ENCODE measurements around the gene OAF. TPM values are rescaled to one million over a fixed set of nuclear protein-coding genes. Genes with fewer than 3 reads are reported as not detected.

OAF gene
- total RNA-seq, 1 experiment from 2014 or later, result 25.0 TPM

GRCh38 chr11:120195601-120196320, 15.1 kb upstream of the OAF start:
- intact Hi-C loops (cut with micrococcal nuclease; ENCODE audit: unreplicated experiment), result no loop called here
- no peaks in the 10 kb centered on the region for H3K36me3 ChIP-seq (ENCODE audit: insufficient read depth, low read length, poor library complexity, severe bottlenecking)
- DNase-seq (ENCODE audit: low spot score), result no peak
- no peaks in the 10 kb centered on the region for H3K27me3 ChIP-seq (replicated peaks; ENCODE audit: insufficient read depth, low read depth, low read length, poor library complexity)
- H3K4me3 ChIP-seq (ENCODE audit: low read depth, low read length, poor library complexity, severe bottlenecking), result no peak overlapping the region
- POLR2A ChIA-PET (ENCODE audit: low non-redundant PET), result no interaction called here
- no peak overlapping the region for H3K27ac ChIP-seq (ENCODE audit: low read depth, low read length, poor library complexity, severe bottlenecking)
- TF ChIP-seq EZH2 (IDR thresholded peaks at IDR 0.05; ENCODE audit: borderline replicate concordance, low read depth, low read length, poor library complexity, severe bottlenecking), result no peak
- TF ChIP-seq, protein P1, sequence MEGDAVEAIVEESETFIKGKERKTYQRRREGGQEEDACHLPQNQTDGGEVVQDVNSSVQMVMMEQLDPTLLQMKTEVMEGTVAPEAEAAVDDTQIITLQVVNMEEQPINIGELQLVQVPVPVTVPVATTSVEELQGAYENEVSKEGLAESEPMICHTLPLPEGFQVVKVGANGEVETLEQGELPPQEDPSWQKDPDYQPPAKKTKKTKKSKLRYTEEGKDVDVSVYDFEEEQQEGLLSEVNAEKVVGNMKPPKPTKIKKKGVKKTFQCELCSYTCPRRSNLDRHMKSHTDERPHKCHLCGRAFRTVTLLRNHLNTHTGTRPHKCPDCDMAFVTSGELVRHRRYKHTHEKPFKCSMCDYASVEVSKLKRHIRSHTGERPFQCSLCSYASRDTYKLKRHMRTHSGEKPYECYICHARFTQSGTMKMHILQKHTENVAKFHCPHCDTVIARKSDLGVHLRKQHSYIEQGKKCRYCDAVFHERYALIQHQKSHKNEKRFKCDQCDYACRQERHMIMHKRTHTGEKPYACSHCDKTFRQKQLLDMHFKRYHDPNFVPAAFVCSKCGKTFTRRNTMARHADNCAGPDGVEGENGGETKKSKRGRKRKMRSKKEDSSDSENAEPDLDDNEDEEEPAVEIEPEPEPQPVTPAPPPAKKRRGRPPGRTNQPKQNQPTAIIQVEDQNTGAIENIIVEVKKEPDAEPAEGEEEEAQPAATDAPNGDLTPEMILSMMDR (conservative IDR thresholded peaks at IDR 0.05; ENCODE audit: low read depth, low read length), result no peak
- CTCF ChIA-PET, result no interaction called here
- no peaks in the 10 kb centered on the region for H3K9me3 ChIP-seq (ENCODE audit: low read depth, low read length, poor library complexity, severe bottlenecking)
- H3K4me1 ChIP-seq (ENCODE audit: insufficient read depth, low read length, poor library complexity, severe bottlenecking), result peaks cover 17% of the 10 kb centered on the region
- BruUV-seq (replicated peaks), result no TSS peak

GRCh38 chr11:120196826-120197225, 14.0 kb upstream of the OAF start:
- ChIA-PET CTCF (interaction anchor here (0.5 kb wide), 1 partner anchor 297 kb away, joined by 3 read pairs; no protein-coding TSS in a partner anchor), POLR2A (ENCODE audit: low non-redundant PET) (interaction anchor here (0.5 kb wide), 1 partner anchor 102 kb away, joined by 4 read pairs; no protein-coding TSS in a partner anchor)
- no peak overlapping the region for H3K4me3 ChIP-seq (ENCODE audit: low read depth, low read length, poor library complexity, severe bottlenecking)
- H3K27me3 ChIP-seq (replicated peaks; ENCODE audit: insufficient read depth, low read depth, low read length, poor library complexity), result no peaks in the 10 kb centered on the region
- no peaks in the 10 kb centered on the region for H3K9me3 ChIP-seq (ENCODE audit: low read depth, low read length, poor library complexity, severe bottlenecking)
- intact Hi-C loops (cut with micrococcal nuclease; ENCODE audit: unreplicated experiment), result no loop called here
- TF ChIP-seq, protein P1 (conservative IDR thresholded peaks at IDR 0.05; ENCODE audit: low read depth, low read length), result no peak
- no peak overlapping the region for H3K27ac ChIP-seq (ENCODE audit: low read depth, low read length, poor library complexity, severe bottlenecking)
- no peak for DNase-seq (ENCODE audit: low spot score)
- H3K36me3 ChIP-seq (ENCODE audit: insufficient read depth, low read length, poor library complexity, severe bottlenecking), result no peaks in the 10 kb centered on the region
- peaks cover 17% of the 10 kb centered on the region for H3K4me1 ChIP-seq (ENCODE audit: insufficient read depth, low read length, poor library complexity, severe bottlenecking)
- BruUV-seq (replicated peaks), result no TSS peak

DNA sequence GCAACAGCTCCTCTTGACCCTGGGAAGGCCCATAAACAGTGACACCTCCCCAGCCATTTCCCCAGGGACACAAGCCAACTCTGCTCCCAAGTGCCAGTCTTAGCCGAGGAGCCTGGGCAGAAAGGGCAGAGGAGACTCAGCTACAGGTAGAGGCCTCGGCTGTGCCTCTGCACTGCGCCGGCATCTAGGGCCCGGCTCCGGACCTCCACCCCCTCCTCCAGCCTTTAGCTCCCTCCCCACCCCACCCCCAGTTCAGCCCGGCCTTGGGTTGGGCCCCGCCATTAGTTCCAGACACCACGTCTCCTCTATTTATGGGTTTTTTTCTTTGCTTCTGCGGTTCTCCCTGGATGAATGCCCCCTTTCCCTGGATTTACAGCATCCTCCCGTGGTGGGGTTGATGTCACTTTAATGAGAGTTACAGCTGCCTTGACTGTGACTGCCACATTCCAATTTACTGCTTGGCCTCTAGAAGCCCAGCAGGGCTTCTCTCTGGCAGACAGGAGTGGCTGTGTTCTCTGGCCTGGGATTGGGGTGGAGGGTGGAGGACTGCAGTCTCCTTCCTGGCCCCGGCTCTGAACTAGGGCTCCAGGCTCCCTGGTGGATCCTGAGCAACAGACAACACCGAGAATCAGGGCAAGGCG, 13.5 kb upstream of the OAF start:
- Histone ChIP-seq H3K9me3 (ENCODE audit: low read depth, low read length, poor library complexity, severe bottlenecking) (no peaks in the 10 kb centered on the region), H3K36me3 (ENCODE audit: insufficient read depth, low read length, poor library complexity, severe bottlenecking) (no peaks in the 10 kb centered on the region), H3K4me1 (ENCODE audit: insufficient read depth, low read length, poor library complexity, severe bottlenecking) (peaks cover 17% of the 10 kb centered on the region), H3K4me3 (ENCODE audit: low read depth, low read length, poor library complexity, severe bottlenecking) (no peak overlapping the region), H3K27ac (ENCODE audit: low read depth, low read length, poor library complexity, severe bottlenecking) (no peak overlapping the region), H3K27me3 (replicated peaks; ENCODE audit: insufficient read depth, low read depth, low read length, poor library complexity) (no peaks in the 10 kb centered on the region)
- DNase-seq (ENCODE audit: low spot score), result peak; percentile 71
- CTCF ChIA-PET, result interaction anchor here (0.5 kb wide), 1 partner anchor 296 kb away, joined by 3 read pairs; no protein-coding TSS in a partner anchor
- POLR2A ChIA-PET (ENCODE audit: low non-redundant PET), result interaction anchor here (0.5 kb wide), 1 partner anchor 103 kb away, joined by 4 read pairs; no protein-coding TSS in a partner anchor
- intact Hi-C loops (cut with micrococcal nuclease; ENCODE audit: unreplicated experiment), result no loop called here
- no peak for TF ChIP-seq EZH2 (IDR thresholded peaks at IDR 0.05; ENCODE audit: borderline replicate concordance, low read depth, low read length, poor library complexity, severe bottlenecking)
- TF ChIP-seq, protein P1 (conservative IDR thresholded peaks at IDR 0.05; ENCODE audit: low read depth, low read length), result no peak
- no TSS peak for BruUV-seq (replicated peaks)

All from A673 (cell line).